Large intestine (tissue), 3 donors: ENCODE results near the gene CERKL. TPM values are rescaled to one million over a fixed set of nuclear protein-coding genes. Genes with fewer than 3 reads are reported as not detected.

ENCODE experiments used
- DNase-seq, 2 donors: peaks; one replicate each; pipeline versions ENCODE4 v3.0.0 to v3.0.0-alpha.2; 2013
- H3K27ac ChIP-seq: one replicate; pipeline ENCODE4 v1.5.1; 2013; ENCODE audit warnings: low read length
- H3K27me3 ChIP-seq: 2 replicates; pipeline ENCODE4 v1.6.1; 2013; ENCODE audit warnings: low read length; ENCODE audit not compliant: control insufficient read depth, insufficient read depth
- H3K36me3 ChIP-seq: 2 replicates; pipeline ENCODE4 v1.6.1; 2013; ENCODE audit warnings: low read length; ENCODE audit not compliant: control insufficient read depth, insufficient read depth
- H3K4me1 ChIP-seq: one replicate; pipeline ENCODE4 v1.6.1; 2013; ENCODE audit warnings: low read length; ENCODE audit not compliant: control insufficient read depth, insufficient read depth
- H3K4me3 ChIP-seq: one replicate; pipeline ENCODE4 v1.5.1; 2013; ENCODE audit warnings: low read length
- H3K9me3 ChIP-seq: one replicate; pipeline ENCODE4 v1.6.1; 2013; ENCODE audit warnings: mild to moderate bottlenecking, low read depth, low read length, moderate library complexity; ENCODE audit not compliant: control insufficient read depth
- WGBS: methylation state at CpG from one replicate; pipeline ENCODE4 v1.1.5; 2013; ENCODE audit warnings: low lambda C conversion rate; ENCODE audit not compliant: insufficient coverage; 5-methylcytosine and 5-hydroxymethylcytosine counted together
- polyA plus RNA-seq: library from polyadenylated mRNA; unstranded; fragments of 120-200 nt; gene quantifications from one replicate; pipeline ENCODE4 v1.2.1, GENCODE V29; 2013

CERKL gene
- polyA plus RNA-seq, 1 donor, result 7.6 TPM

GRCh38 chr2:181677912-181678586 is 21.1 kb upstream of the CERKL start:
- DNase-seq, result peak; percentile 61 to 79
- no peak overlapping the region for H3K4me3 ChIP-seq
- H3K36me3 ChIP-seq, result no peaks in the 10 kb centered on the region
- H3K4me1 ChIP-seq, result peaks cover 14% of the 10 kb centered on the region
- no CpG with 5 or more reads among the region's 41 CpGs for WGBS
- H3K27ac ChIP-seq, result no peak overlapping the region
- H3K27me3 ChIP-seq, result peaks cover 60% of the 10 kb centered on the region
- peaks cover 10% of the 10 kb centered on the region for H3K9me3 ChIP-seq

DNA sequence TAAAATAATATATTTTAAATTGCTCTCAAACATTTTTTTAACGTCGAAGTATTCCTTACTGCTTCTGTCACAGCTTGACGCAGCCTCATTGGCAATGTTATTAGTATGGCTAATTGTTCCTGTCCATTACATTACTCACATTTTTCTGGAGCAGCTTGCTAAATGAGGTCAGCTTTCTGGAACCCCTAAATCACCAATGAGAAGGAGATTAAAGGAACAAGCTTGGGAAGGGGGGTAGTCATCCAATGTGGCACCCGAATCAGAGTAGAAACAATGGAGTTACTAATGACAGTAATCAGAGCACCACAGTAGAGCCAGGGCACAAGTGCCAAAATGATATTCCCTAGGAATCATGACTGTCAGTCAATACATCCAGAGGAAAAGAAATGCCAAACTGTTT is 18.3 kb upstream of the CERKL start:
- H3K27me3 ChIP-seq, result peaks cover 32% of the 10 kb centered on the region
- H3K9me3 ChIP-seq, result peaks cover 3% of the 10 kb centered on the region
- peaks cover 4% of the 10 kb centered on the region for H3K4me1 ChIP-seq
- H3K27ac ChIP-seq, result no peak overlapping the region
- H3K36me3 ChIP-seq, result no peaks in the 10 kb centered on the region
- no peak overlapping the region for H3K4me3 ChIP-seq
- 50% methylated on average over 2 of the region's 4 CpGs for WGBS
- DNase-seq, result no peak

DNA sequence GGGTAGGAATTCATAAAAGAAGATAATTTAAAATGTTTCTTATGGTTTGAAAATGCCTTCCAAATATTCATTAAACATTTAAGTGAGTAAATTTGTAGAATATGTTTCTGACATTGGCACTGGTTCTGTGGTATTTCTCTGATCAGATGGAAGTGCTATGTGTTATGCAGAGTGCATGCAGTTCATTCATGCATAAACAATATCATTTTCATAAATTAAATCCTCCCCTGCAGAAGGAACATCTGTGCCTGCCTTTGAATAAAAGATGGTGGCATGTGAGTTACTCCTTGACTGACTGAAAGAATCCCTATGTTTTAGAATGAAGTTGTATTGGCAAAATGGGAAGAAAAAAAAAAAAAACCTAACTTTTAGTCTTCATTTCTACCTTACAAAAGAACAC is 17.6 kb upstream of the CERKL start:
- Histone ChIP-seq H3K27me3 (peaks cover 24% of the 10 kb centered on the region), H3K36me3 (no peaks in the 10 kb centered on the region), H3K4me3 (no peak overlapping the region), H3K4me1 (peaks cover 3% of the 10 kb centered on the region), H3K9me3 (peaks cover 2% of the 10 kb centered on the region), H3K27ac (no peak overlapping the region)
- no peak for DNase-seq

GRCh38 chr2:181673173-181673572 is 16.3 kb upstream of the CERKL start:
- Histone ChIP-seq H3K4me1 (peaks cover 3% of the 10 kb centered on the region), H3K4me3 (no peak overlapping the region), H3K9me3 (no peaks in the 10 kb centered on the region), H3K27ac (no peak overlapping the region), H3K36me3 (no peaks in the 10 kb centered on the region), H3K27me3 (peaks cover 12% of the 10 kb centered on the region)
- WGBS, result 93% methylated on average over 2 of the region's 2 CpGs
- DNase-seq, result no peak

DNA sequence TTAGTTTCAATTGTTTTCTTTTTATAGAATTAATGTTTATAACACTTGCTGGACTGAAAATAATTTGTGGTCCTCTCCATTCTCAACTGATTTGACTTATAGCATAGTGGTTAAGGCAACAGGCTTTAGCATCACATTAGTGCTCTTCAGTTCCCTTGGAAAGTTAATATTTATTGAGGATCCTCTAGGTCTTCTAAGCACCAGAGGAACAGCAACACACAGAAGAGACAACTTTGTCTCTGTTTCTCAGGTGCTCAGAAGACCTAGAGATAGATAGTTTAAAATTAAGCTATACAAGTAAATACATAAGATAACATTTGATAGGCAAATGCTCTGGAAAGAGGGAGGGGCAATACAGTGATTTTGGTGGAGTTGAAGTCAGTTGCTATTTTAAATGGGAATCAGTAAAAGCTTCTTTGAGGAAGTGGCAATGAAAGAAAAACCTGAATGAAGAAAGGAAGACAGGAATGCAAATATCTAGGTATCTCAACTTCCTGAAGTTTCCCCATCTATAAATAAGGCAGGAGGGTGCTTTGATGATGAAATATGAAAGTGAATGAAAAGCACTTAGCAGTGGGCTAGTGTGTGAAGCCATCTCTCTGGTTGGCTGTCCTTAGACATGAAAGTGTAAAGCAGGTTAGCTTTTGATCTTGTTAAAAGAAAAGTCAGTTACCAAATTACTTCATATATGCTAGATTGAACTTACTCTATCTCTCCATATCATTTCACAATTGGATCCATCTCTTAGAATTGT is 15.5 kb upstream of the CERKL start:
- Histone ChIP-seq H3K9me3 (no peaks in the 10 kb centered on the region), H3K27me3 (peaks cover 5% of the 10 kb centered on the region), H3K36me3 (no peaks in the 10 kb centered on the region), H3K4me3 (no peak overlapping the region), H3K27ac (no peak overlapping the region), H3K4me1 (no peaks in the 10 kb centered on the region)
- DNase-seq, result no peak

DNA sequence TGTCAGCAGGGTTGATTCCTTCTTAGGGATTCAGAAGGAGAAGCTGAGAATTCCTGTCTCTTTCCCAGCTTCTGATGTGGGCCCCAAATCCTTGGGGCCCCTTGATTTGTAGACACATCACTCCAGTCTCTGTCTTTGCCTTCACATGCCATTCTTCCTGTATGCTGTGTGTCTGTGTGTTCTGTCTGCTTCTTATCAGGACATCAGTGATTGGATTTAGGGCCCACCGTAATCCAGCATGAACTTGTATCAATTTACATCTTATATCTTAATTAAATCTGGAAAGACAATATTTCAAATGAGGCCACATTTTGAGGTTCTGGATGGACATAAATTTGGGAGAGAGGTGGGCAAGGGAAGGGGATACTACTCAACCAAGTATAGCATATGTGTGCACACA is 13.7 kb upstream of the CERKL start:
- WGBS, result no CpG with 5 or more reads among the region's 1 CpG

DNA sequence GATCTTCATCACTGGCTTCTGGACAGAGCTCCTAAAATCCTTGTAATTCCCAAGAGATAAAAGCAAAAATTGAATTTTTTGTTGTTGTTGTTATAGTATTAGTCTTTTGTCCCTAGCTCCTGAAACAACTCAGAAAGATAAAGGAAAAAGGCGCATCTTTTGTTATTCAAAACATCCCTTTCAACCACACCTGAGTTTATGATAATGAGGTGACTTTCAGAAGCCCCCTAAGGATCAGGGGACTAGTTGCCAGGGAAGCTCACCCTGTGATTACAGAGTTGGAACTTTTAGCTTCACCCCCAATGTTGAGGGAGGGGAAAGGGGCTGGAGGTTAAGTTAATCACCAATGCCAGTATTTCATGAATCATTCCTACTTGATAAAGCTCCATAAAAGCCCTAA is 10.3 kb upstream of the CERKL start:
- DNase-seq, result no peak
- no CpG with 5 or more reads among the region's 1 CpG for WGBS
- H3K27me3 ChIP-seq, result peaks cover 2% of the 10 kb centered on the region
- H3K36me3 ChIP-seq, result no peaks in the 10 kb centered on the region
- no peak overlapping the region for H3K4me3 ChIP-seq
- no peak overlapping the region for H3K27ac ChIP-seq
- no peaks in the 10 kb centered on the region for H3K4me1 ChIP-seq
- no peaks in the 10 kb centered on the region for H3K9me3 ChIP-seq

More for the DNA sequence above, 13.7 kb upstream of the CERKL start:
- H3K4me3 ChIP-seq, result no peak overlapping the region
- no peaks in the 10 kb centered on the region for H3K36me3 ChIP-seq
- H3K4me1 ChIP-seq, result no peaks in the 10 kb centered on the region
- no peak overlapping the region for H3K27ac ChIP-seq
- no peaks in the 10 kb centered on the region for H3K9me3 ChIP-seq
- H3K27me3 ChIP-seq, result peaks cover 4% of the 10 kb centered on the region
- no peak for DNase-seq

DNA sequence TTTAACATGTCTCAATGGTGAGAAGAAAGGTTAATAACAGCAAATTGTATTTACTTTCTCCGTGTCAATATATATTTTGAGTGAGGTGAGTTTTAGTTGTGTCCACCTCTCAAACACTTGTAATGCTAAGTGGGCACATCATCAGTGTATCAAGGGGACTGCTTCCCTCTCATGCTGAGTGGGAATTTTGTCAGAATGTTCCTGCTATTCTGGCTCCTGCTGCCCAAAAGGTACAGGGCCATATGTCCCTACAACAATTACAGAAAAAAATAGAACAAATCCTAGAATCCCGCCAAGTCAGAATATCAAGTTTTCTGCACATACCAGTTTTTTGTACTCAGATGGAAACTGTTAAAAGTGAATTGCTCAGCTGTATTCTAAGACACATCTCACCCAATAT is 5.4 kb upstream of the CERKL start:
- no CpG with 5 or more reads among the region's 2 CpGs for WGBS
- Histone ChIP-seq H3K4me1 (peaks cover 34% of the 10 kb centered on the region), H3K27me3 (peaks cover 5% of the 10 kb centered on the region), H3K27ac (no peak overlapping the region), H3K36me3 (no peaks in the 10 kb centered on the region), H3K9me3 (no peaks in the 10 kb centered on the region), H3K4me3 (no peak overlapping the region)
- no peak for DNase-seq

GRCh38 chr2:181660181-181660580 is 3.3 kb upstream of the CERKL start:
- Histone ChIP-seq H3K27me3 (peaks cover 6% of the 10 kb centered on the region), H3K36me3 (no peaks in the 10 kb centered on the region), H3K27ac (no peak overlapping the region), H3K4me3 (no peak overlapping the region), H3K4me1 (peaks cover 37% of the 10 kb centered on the region), H3K9me3 (peaks cover 4% of the 10 kb centered on the region)
- peak in 1 of 2 donors; percentile 74 for DNase-seq
- 8% methylated on average over 2 of the region's 3 CpGs for WGBS

DNA sequence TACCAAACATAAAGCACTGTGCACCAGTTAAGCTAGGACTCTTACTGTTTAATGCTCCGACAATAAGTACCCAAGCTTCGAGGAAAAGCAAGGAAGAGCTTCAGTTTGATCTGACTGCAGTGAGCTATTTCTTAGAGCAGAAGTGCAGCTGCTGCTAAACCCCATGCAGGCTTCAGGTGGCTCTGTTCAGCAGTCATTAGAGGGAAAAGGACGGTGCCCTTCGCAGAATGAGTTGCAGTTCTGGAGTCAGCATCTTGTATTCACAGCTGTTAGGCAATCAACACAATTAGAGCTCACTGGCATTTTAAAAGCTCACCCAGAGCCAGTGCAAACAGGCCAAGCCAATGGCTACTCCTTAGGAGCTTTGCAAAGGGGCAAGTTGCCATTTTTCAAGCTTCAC is 1.5 kb upstream of the CERKL start:
- peaks cover 37% of the 10 kb centered on the region for H3K4me1 ChIP-seq
- peaks cover 6% of the 10 kb centered on the region for H3K27me3 ChIP-seq
- no peaks in the 10 kb centered on the region for H3K36me3 ChIP-seq
- peaks cover 4% of the 10 kb centered on the region for H3K9me3 ChIP-seq
- WGBS, result no CpG with 5 or more reads among the region's 4 CpGs
- peak; percentile 44 to 61 for DNase-seq
- H3K27ac ChIP-seq, result peak overlapping the region; percentile 33
- H3K4me3 ChIP-seq, result no peak overlapping the region

GRCh38 chr2:181657379-181657778 is 474 bp upstream of the CERKL start:
- Histone ChIP-seq H3K27ac (peak overlapping the region; percentile 80), H3K4me3 (peak overlapping the region; percentile 66), H3K27me3 (peaks cover 6% of the 10 kb centered on the region), H3K9me3 (peaks cover 4% of the 10 kb centered on the region), H3K36me3 (no peaks in the 10 kb centered on the region), H3K4me1 (peaks cover 37% of the 10 kb centered on the region)
- peak in 1 of 2 donors; percentile 45 for DNase-seq
- WGBS, result no CpG with 5 or more reads among the region's 4 CpGs
